ENCODE measurements around the gene ELF5.

ELF5 gene

GRCh38 chr11:34481307-34481706 is 32.3 kb downstream of the ELF5 start:
- no peaks in the 10 kb centered on the region for H3K36me3 ChIP-seq (ENCODE audit: low read length)
- TF ChIP-seq CTCF (IDR thresholded peaks at IDR 0.05; ENCODE audit: insufficient read depth, low read length, poor library complexity, severe bottlenecking) = no peak
- TF ChIP-seq EZH2phosphoT487 (conservative IDR thresholded peaks at IDR 0.05; ENCODE audit: low read length) = no peak
- H3K9me2 ChIP-seq (replicated peaks; ENCODE audit: insufficient read depth, low read length) = no peaks in the 10 kb centered on the region
- H3F3A ChIP-seq (ENCODE audit: insufficient read depth) = no peaks in the 10 kb centered on the region
- H3K4me3 ChIP-seq (ENCODE audit: insufficient read depth, low read length, poor library complexity, severe bottlenecking) = no peak overlapping the region
- no peaks in the 10 kb centered on the region for H3K79me2 ChIP-seq (ENCODE audit: insufficient read depth, low read length)
- H3K9me3 ChIP-seq (ENCODE audit: insufficient read depth, low read length) = no peaks in the 10 kb centered on the region
- H2AFZ ChIP-seq (ENCODE audit: low read depth, low read length, severe bottlenecking) = no peak overlapping the region
- no peak overlapping the region for H3K9ac ChIP-seq (ENCODE audit: low read length)
- H3K27me3 ChIP-seq (ENCODE audit: low read length) = no peaks in the 10 kb centered on the region
- no peaks in the 10 kb centered on the region for H4K20me1 ChIP-seq (ENCODE audit: low read depth, low read length)
- H3K4me2 ChIP-seq (ENCODE audit: low read depth, low read length, poor library complexity, severe bottlenecking) = no peak overlapping the region
- H3K27ac ChIP-seq (ENCODE audit: low read depth, low read length) = no peak overlapping the region

GRCh38 chr11:34480314-34480713 is 33.3 kb downstream of the ELF5 start:
- Histone ChIP-seq H3K9me3 (ENCODE audit: insufficient read depth, low read length) (no peaks in the 10 kb centered on the region), H3K4me2 (ENCODE audit: low read depth, low read length, poor library complexity, severe bottlenecking) (no peak overlapping the region), H4K20me1 (ENCODE audit: low read depth, low read length) (no peaks in the 10 kb centered on the region), H3K9me2 (replicated peaks; ENCODE audit: insufficient read depth, low read length) (no peaks in the 10 kb centered on the region), H3K79me2 (ENCODE audit: insufficient read depth, low read length) (no peaks in the 10 kb centered on the region), H3K36me3 (ENCODE audit: low read length) (no peaks in the 10 kb centered on the region), H2AFZ (ENCODE audit: low read depth, low read length, severe bottlenecking) (no peak overlapping the region), H3K4me3 (ENCODE audit: insufficient read depth, low read length, poor library complexity, severe bottlenecking) (no peak overlapping the region), H3K9ac (ENCODE audit: low read length) (no peak overlapping the region), H3K27me3 (ENCODE audit: low read length) (no peaks in the 10 kb centered on the region), H3F3A (ENCODE audit: insufficient read depth) (no peaks in the 10 kb centered on the region), H3K27ac (ENCODE audit: low read depth, low read length) (no peak overlapping the region)
- TF ChIP-seq CTCF (IDR thresholded peaks at IDR 0.05; ENCODE audit: insufficient read depth, low read length, poor library complexity, severe bottlenecking) = no peak
- TF ChIP-seq EZH2phosphoT487 (conservative IDR thresholded peaks at IDR 0.05; ENCODE audit: low read length) = no peak

- Histone ChIP-seq H3K9ac (ENCODE audit: low read length) (no peak overlapping the region), H3K36me3 (ENCODE audit: low read length) (no peaks in the 10 kb centered on the region), H3K4me2 (ENCODE audit: low read depth, low read length, poor library complexity, severe bottlenecking) (no peak overlapping the region), H3F3A (ENCODE audit: insufficient read depth) (no peaks in the 10 kb centered on the region), H2AFZ (ENCODE audit: low read depth, low read length, severe bottlenecking) (no peak overlapping the region), H4K20me1 (ENCODE audit: low read depth, low read length) (no peaks in the 10 kb centered on the region), H3K9me2 (replicated peaks; ENCODE audit: insufficient read depth, low read length) (no peaks in the 10 kb centered on the region), H3K9me3 (ENCODE audit: insufficient read depth, low read length) (no peaks in the 10 kb centered on the region), H3K79me2 (ENCODE audit: insufficient read depth, low read length) (no peaks in the 10 kb centered on the region), H3K27me3 (ENCODE audit: low read length) (no peaks in the 10 kb centered on the region), H3K4me3 (ENCODE audit: insufficient read depth, low read length, poor library complexity, severe bottlenecking) (no peak overlapping the region), H3K27ac (ENCODE audit: low read depth, low read length) (no peak overlapping the region)
- TF ChIP-seq CTCF (IDR thresholded peaks at IDR 0.05; ENCODE audit: insufficient read depth, low read length, poor library complexity, severe bottlenecking) (no peak), EZH2phosphoT487 (conservative IDR thresholded peaks at IDR 0.05; ENCODE audit: low read length) (no peak)
Measured at GRCh38 chr11:34478845-34479663, 34.5 kb downstream of the ELF5 start.
